Measurements from ENCODE around the gene ZNF366.

The ZNF366 gene

DNA sequence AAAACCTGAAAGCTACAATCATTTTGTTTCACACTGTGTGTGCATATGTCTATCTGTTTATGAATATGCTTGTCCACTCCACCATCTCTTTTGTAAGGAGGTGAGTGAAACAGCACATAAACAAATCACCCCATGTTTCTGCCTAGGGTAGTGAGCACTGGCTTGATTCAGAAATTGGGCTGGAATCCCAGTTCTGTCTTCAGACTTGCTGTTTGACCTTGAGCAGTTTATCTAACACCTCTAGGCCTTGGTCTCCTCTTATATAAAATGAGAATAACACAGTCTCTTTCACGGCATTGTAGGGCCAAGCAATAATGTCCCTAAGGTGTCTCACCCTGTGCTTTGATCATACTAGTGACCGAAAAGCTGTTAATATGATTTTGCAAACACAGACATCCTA, 61.2 kb downstream of the ZNF366 start:
- no peaks in the 10 kb centered on the region for H3K27me3 ChIP-seq
- TF ChIP-seq, protein P1, sequence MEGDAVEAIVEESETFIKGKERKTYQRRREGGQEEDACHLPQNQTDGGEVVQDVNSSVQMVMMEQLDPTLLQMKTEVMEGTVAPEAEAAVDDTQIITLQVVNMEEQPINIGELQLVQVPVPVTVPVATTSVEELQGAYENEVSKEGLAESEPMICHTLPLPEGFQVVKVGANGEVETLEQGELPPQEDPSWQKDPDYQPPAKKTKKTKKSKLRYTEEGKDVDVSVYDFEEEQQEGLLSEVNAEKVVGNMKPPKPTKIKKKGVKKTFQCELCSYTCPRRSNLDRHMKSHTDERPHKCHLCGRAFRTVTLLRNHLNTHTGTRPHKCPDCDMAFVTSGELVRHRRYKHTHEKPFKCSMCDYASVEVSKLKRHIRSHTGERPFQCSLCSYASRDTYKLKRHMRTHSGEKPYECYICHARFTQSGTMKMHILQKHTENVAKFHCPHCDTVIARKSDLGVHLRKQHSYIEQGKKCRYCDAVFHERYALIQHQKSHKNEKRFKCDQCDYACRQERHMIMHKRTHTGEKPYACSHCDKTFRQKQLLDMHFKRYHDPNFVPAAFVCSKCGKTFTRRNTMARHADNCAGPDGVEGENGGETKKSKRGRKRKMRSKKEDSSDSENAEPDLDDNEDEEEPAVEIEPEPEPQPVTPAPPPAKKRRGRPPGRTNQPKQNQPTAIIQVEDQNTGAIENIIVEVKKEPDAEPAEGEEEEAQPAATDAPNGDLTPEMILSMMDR (IDR thresholded peaks at IDR 0.05; ENCODE audit: low read depth, low read length): no peak
- DNase-seq: no peak

DNA sequence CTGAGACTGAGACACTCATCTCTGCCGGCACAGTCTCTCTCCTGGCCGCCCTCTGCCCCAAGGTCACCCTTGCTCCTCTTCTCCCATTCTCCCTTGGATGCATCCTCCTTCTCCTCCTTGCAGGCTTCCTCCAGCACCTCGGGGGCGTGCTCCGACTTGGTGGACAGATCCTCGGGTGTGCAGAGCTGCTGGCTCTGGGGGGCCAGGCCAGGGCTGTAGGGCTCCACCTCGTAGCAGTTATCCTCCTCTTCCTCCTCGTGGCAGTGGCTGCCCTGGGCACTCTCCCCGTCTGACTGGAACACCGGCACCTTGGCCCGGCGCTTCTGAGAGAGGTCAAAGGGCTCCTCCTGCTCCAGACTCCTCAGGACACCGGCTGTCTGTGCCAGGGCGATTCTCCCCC, 63.3 kb downstream of the ZNF366 start:
- Histone ChIP-seq H3K4me1 (peaks cover 6% of the 10 kb centered on the region), H3K9me3 (no peaks in the 10 kb centered on the region), H3K27me3 (no peaks in the 10 kb centered on the region), H3K4me3 (ENCODE audit: low read depth, low read length) (no peak overlapping the region), H3K36me3 (no peaks in the 10 kb centered on the region)
- TF ChIP-seq, protein P1 (IDR thresholded peaks at IDR 0.05; ENCODE audit: low read depth, low read length): no peak
- no peak for DNase-seq

More for the DNA sequence above, 61.2 kb downstream of the ZNF366 start:
- no peaks in the 10 kb centered on the region for H3K9me3 ChIP-seq
- no peaks in the 10 kb centered on the region for H3K36me3 ChIP-seq
- peaks cover 6% of the 10 kb centered on the region for H3K4me1 ChIP-seq
- no peak overlapping the region for H3K4me3 ChIP-seq (ENCODE audit: low read depth, low read length)

DNA sequence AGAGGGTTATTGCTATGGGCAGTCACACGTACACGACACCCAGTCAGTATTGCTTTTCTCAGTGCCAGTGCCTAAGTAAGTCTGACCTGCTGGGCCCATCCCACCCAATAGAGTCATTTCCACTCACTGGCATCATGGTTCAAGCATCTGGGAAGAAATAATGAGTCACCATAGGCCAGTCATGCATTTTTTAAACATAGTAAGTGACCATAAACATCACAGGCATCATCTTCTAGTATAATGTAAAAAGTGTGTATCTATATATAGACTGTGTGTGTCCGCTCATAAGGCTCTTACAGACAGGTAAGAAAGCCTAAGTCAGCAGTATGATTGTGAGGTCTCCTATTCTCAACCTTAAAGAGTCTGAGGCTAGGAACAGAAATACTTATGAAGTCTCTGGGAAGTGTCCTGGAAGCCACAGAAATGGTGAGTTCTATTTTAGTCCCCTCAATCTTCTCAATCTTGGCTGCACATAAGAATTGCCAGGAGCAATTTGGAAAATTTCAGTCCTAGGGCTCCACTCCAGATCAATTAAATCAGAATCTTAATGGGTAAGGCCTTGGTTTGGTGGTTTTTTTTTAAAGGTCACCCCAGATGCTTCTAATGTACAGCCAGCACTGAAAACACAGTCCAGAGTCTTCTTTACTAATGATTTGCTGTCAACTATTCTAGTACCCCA, 65.2 kb downstream of the ZNF366 start:
- Histone ChIP-seq H3K36me3 (no peaks in the 10 kb centered on the region), H3K27me3 (no peaks in the 10 kb centered on the region), H3K9me3 (no peaks in the 10 kb centered on the region), H3K4me3 (ENCODE audit: low read depth, low read length) (no peak overlapping the region), H3K4me1 (peaks cover 6% of the 10 kb centered on the region)
- DNase-seq: no peak
- TF ChIP-seq, protein P1 (IDR thresholded peaks at IDR 0.05; ENCODE audit: low read depth, low read length): no peak

DNA sequence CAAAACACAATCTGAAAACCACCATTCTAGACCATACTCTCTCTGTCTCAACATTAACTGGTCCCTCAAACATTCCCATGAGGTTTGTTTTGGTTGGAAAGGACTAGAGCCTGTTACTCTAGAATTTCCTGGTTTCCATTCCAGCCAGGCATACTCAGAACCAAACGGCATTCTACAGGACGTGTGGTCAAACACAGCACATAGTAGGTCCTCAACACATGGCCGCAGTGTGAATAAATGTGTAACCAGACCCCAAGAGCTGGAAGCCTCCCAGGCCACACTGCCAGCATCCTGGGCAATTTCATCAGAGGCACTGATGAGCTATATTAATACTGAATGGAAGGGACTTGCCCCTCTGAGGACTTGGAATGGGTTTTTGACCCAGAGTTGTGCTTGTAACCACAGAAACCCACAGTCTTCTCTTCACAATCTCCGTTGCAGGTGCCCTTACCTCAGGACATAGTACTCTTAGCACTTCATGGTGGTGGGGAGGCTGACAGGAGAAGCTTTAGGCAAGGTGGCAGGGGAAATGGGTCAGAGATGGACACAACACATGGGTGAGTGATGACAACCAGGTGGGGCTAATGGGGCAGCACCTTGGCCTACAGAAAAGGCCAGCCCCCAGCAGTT, 66.0 kb downstream of the ZNF366 start:
- H3K27me3 ChIP-seq: no peaks in the 10 kb centered on the region
- H3K4me3 ChIP-seq (ENCODE audit: low read depth, low read length): no peak overlapping the region
- H3K4me1 ChIP-seq: peaks cover 5% of the 10 kb centered on the region
- DNase-seq: no peak
- TF ChIP-seq, protein P1 (IDR thresholded peaks at IDR 0.05; ENCODE audit: low read depth, low read length): no peak
- no peaks in the 10 kb centered on the region for H3K36me3 ChIP-seq
- no peaks in the 10 kb centered on the region for H3K9me3 ChIP-seq

DNA sequence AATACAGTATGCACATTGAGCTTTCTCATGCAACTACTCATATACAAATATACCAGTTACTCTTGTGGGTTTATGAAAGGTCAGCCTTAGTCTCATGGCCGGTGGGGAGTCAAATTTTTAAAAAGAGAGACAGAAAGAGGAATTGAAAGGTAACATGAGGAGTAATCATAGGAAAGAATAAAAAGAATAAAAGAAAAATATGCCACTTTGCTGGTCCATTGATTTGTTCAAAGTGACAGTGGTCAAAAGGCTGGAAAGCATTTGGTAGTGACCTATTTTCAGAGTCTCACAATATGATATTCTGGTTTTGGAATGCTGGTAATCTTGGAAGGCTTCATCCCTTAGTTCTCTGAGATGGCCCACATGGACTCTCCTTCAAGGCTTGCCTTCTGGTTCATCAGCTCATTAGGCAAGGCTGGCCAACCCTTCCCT, 67.0 kb downstream of the ZNF366 start:
- no peaks in the 10 kb centered on the region for H3K36me3 ChIP-seq
- TF ChIP-seq, protein P1 (IDR thresholded peaks at IDR 0.05; ENCODE audit: low read depth, low read length): no peak
- H3K9me3 ChIP-seq: no peaks in the 10 kb centered on the region
- no peak overlapping the region for H3K4me3 ChIP-seq (ENCODE audit: low read depth, low read length)
- no peak for DNase-seq
- H3K27me3 ChIP-seq: no peaks in the 10 kb centered on the region
- no peaks in the 10 kb centered on the region for H3K4me1 ChIP-seq

DNA sequence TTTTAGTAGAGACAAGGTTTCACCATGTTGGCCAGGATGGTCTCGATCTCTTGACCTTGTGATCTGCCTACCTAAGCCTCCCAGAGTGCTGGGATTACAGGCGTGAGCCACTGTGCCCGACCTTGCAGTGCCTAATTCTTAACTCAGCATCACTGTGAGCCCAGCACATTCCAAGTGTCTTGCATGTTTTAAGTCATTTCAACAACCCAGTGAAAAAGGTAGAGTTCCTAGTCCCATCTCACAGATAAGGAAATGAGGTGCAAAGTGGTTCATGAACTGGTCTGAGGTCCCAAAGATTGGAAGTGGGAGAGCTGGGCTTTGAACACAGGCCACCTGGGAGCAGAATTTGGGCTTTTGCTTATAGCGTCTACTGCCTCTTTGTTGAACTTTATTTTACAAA, 68.0 kb downstream of the ZNF366 start:
- TF ChIP-seq, protein P1 (IDR thresholded peaks at IDR 0.05; ENCODE audit: low read depth, low read length): no peak
- no peak overlapping the region for H3K4me3 ChIP-seq (ENCODE audit: low read depth, low read length)
- DNase-seq: no peak
- H3K27me3 ChIP-seq: no peaks in the 10 kb centered on the region
- H3K4me1 ChIP-seq: no peaks in the 10 kb centered on the region
- no peaks in the 10 kb centered on the region for H3K9me3 ChIP-seq
- H3K36me3 ChIP-seq: no peaks in the 10 kb centered on the region

All from BE2C (cell line).